Adrenal gland (tissue), 12 donors: ENCODE results near the gene ZBTB38. TPM values are rescaled to one million over a fixed set of nuclear protein-coding genes. Genes with fewer than 3 reads are reported as not detected.
A peak's percentile ranks its signal among the peaks of the same experiment; 100 is the strongest.

ENCODE experiments used
- DNase-seq, 7 donors: peaks; one replicate each; pipeline ENCODE4 v3.0.0-alpha.2; 2019 to 2020
- H3K27ac ChIP-seq, 5 donors: fragments of 200-600 bp; sonication (generic) in 4 of 5; 1 replicate in 3 of 5; 2 replicates in 2 of 5; pipeline versions ENCODE4 v1.5.1 to v1.8.0; 2016 to 2020; ENCODE audit warnings: mild to moderate bottlenecking in 1 of 5
- H3K27me3 ChIP-seq: fragments of 200-600 bp; 2 replicates; pipeline ENCODE4 v1.8.0; 2021
- H3K36me3 ChIP-seq, 2 donors: fragments of 200-600 bp; replicated peaks in 1 of 2; 1 replicate in 1 of 2; 2 replicates in 1 of 2; pipeline versions ENCODE4 v1.5.1 to v1.8.0; 2018 to 2022
- H3K4me1 ChIP-seq, 2 donors: fragments of 200-600 bp; replicated peaks in 1 of 2; 1 replicate in 1 of 2; 2 replicates in 1 of 2; pipeline versions ENCODE4 v1.5.1 to v1.8.0; 2018 to 2021
- H3K4me3 ChIP-seq, 4 donors: fragments of 200-600 bp; sonication (generic) in 3 of 4; one replicate each; pipeline ENCODE4 v1.5.1; 2016 to 2018
- H3K9me3 ChIP-seq, 3 donors: fragments of 200-600 bp; sonication (generic) in 1 of 3; replicated peaks in 1 of 3; 1 replicate in 2 of 3; 2 replicates in 1 of 3; pipeline versions ENCODE4 v1.5.1 to v1.8.0; 2016 to 2021
- CTCF ChIP-seq, 6 experiments: fragments of 450-650 bp in 4 of 6; fragments of 200-600 bp in 2 of 6; sonication (generic) in 1 of 6; IDR thresholded peaks; 1 replicate in 5 of 6; 2 replicates in 1 of 6; pipeline versions ENCODE4 v1.5.1 to v1.8.0; 2016 to 2021; ENCODE audit warnings: antibody characterized with exemption in 6 of 6, mild to moderate bottlenecking in 2 of 6, moderate library complexity in 1 of 6
- POLR2A ChIP-seq, 2 donors: fragments of 450-650 bp; IDR thresholded peaks; one replicate each; pipeline ENCODE4 v1.6.1; 2017; ENCODE audit warnings: antibody characterized with exemption in 2 of 2, mild to moderate bottlenecking in 2 of 2, moderate library complexity in 1 of 2
- WGBS, 4 donors: extraction: QIAGEN DNeasy Blood & Tissue Kit in 2 of 4; methylation state at CpG; one replicate each; pipeline versions ENCODE4 v1.1.5 to v1.1.7; 2013 to 2017; 5-methylcytosine and 5-hydroxymethylcytosine counted together
- intact Hi-C, 2 donors: fragments of 100-400 bp; cut with DNase I; formaldehyde crosslinking; loops; one replicate each; pipeline versions ENCODE4 v1.14.1 to v1.15.0; 2022 to 2023
- polyA plus RNA-seq, 3 donors: library from polyadenylated mRNA; stranded (reverse); fragments of 200-250 nt in 2 of 3; fragments of 350-450 nt in 1 of 3; fragmentation: Illumina TruSeq in 1 of 3; extraction: RNeasy Lipid Tissue Mini Kit (QIAGEN cat#74804) in 1 of 3; gene quantifications; one replicate each; pipeline ENCODE4 v1.2.3, GENCODE V29; 2013 to 2014
- total RNA-seq, 9 donors: library from RNA; depleted of rRNA in 4 of 9; stranded (reverse); fragments of >200 nt in 4 of 9; fragments of 120-200 nt in 1 of 9; fragmentation: NEBNext Ultra II Directional in 1 of 9; extraction: Animal tissue kit (Norgen Biotek cat#: 25700) in 1 of 9; gene quantifications; one replicate each; pipeline versions ENCODE4 v1.1.0 to v1.2.4, GENCODE V29; 2013 to 2023
- donor health status: healthy with polysubstance abuse.
- donor health status: Bipolar disorder and iron deficiency.
- donor health status: DM: yes; HTN: yes; CAD: no.
- donor health status: DM: no; HTN: no; CAD: no.
- donor health status: DM: no; HTN: no; CAD: no.
- donor health status: DM: yes; HTN: yes; CAD: no.

The ZBTB38 gene
- total and polyA plus RNA-seq, 12 donors: 12.0 to 231 (median 147) TPM

- Histone ChIP-seq H3K9me3 (no peaks in the 10 kb centered on the region), H3K4me1 (peaks cover 72 to 82% of the 10 kb centered on the region in 2 donors), H3K36me3 (peaks cover 0 to 33% of the 10 kb centered on the region in 2 donors), H3K27ac (peak overlapping the region in 4 of 5 donors; percentile 71 to 99 (median 96)), H3K4me3 (no peak overlapping the region), H3K27me3 (no peaks in the 10 kb centered on the region)
- intact Hi-C loops: no loop called here
- WGBS, 4 donors: 41 to 61% (median 45%) methylated on average over 4 of the region's 4 CpGs
- TF ChIP-seq POLR2A (IDR thresholded peaks at IDR 0.05): no peak
- TF ChIP-seq CTCF (IDR thresholded peaks at IDR 0.05): no peak
- peak; percentile 73 to 89 (median 85) for DNase-seq
Measured at GRCh38 chr3:141407047-141407446, 38.7 kb downstream of the ZBTB38 start.

GRCh38 chr3:141407825-141408224, 39.5 kb downstream of the ZBTB38 start:
- Histone ChIP-seq H3K27me3 (no peaks in the 10 kb centered on the region), H3K27ac (peak overlapping the region; percentile 25 to 99 (median 95)), H3K4me1 (peaks cover 78 to 90% of the 10 kb centered on the region in 2 donors), H3K4me3 (peak overlapping the region in 1 of 4 donors; percentile 10), H3K9me3 (no peaks in the 10 kb centered on the region), H3K36me3 (peaks cover 0 to 33% of the 10 kb centered on the region in 2 donors)
- DNase-seq: no peak
- intact Hi-C loops: no loop called here
- no peak for TF ChIP-seq CTCF (IDR thresholded peaks at IDR 0.05)
- TF ChIP-seq POLR2A (IDR thresholded peaks at IDR 0.05): no peak
- 93 to 95% (median 95%) methylated on average over 2 of the region's 2 CpGs for WGBS, 4 donors

GRCh38 chr3:141408596-141408995, 40.3 kb downstream of the ZBTB38 start:
- Histone ChIP-seq H3K4me3 (no peak overlapping the region), H3K4me1 (peaks cover 77 to 93% of the 10 kb centered on the region in 2 donors), H3K9me3 (no peaks in the 10 kb centered on the region), H3K36me3 (peaks cover 0 to 33% of the 10 kb centered on the region in 2 donors), H3K27me3 (no peaks in the 10 kb centered on the region), H3K27ac (peak overlapping the region; percentile 25 to 99 (median 95))
- TF ChIP-seq CTCF (IDR thresholded peaks at IDR 0.05) (no peak), POLR2A (IDR thresholded peaks at IDR 0.05) (no peak)
- DNase-seq: no peak
- 77 to 97% (median 83%) methylated on average over 1 of the region's 1 CpG for WGBS, 4 donors
- intact Hi-C loops: no loop called here

GRCh38 chr3:141409940-141410241, 41.6 kb downstream of the ZBTB38 start:
- H3K4me3 ChIP-seq: no peak overlapping the region
- no peaks in the 10 kb centered on the region for H3K27me3 ChIP-seq
- WGBS, 4 donors: 51 to 84% (median 62%) methylated on average over 3 of the region's 3 CpGs
- peaks cover 0 to 36% of the 10 kb centered on the region in 2 donors for H3K36me3 ChIP-seq
- H3K27ac ChIP-seq: peak overlapping the region; percentile 88 to 99 (median 95)
- intact Hi-C loops: no loop called here
- no peaks in the 10 kb centered on the region for H3K9me3 ChIP-seq
- no peak for DNase-seq
- peaks cover 77 to 93% of the 10 kb centered on the region in 2 donors for H3K4me1 ChIP-seq
- TF ChIP-seq CTCF (IDR thresholded peaks at IDR 0.05): no peak
- TF ChIP-seq POLR2A (IDR thresholded peaks at IDR 0.05): no peak
